HEK293 (cell line): ENCODE results near the gene NAT16.

ENCODE experiments used
- CTCF ChIP-seq: fragments of 450-650 bp; formaldehyde crosslinking; IDR thresholded peaks from 2 replicates; pipeline ENCODE4 v1.5.1; 2016; ENCODE audit warnings: missing biosample characterization, missing genetic modification characterization
- KLF16 ChIP-seq: fragments of 450-650 bp; formaldehyde crosslinking; IDR thresholded peaks from 2 replicates; pipeline ENCODE4 v1.5.1; 2017; ENCODE audit warnings: missing biosample characterization, missing genetic modification characterization
- SP2 ChIP-seq: fragments of 450-650 bp; formaldehyde crosslinking; IDR thresholded peaks from 2 replicates; pipeline ENCODE4 v1.5.1; 2016; ENCODE audit warnings: missing biosample characterization, missing genetic modification characterization
- ZBTB7A ChIP-seq: fragments of 450-650 bp; formaldehyde crosslinking; IDR thresholded peaks from 2 replicates; pipeline ENCODE4 v1.5.1; 2016; ENCODE audit warnings: low read depth, missing biosample characterization, missing genetic modification characterization
- ZNF146 ChIP-seq: fragments of 450-650 bp; formaldehyde crosslinking; IDR thresholded peaks from 2 replicates; pipeline ENCODE4 v1.5.1; 2016; ENCODE audit warnings: missing biosample characterization, missing genetic modification characterization
- ZNF239 ChIP-seq: fragments of 450-650 bp; formaldehyde crosslinking; IDR thresholded peaks from 2 replicates; pipeline ENCODE4 v1.5.1; 2016; ENCODE audit warnings: missing biosample characterization, missing genetic modification characterization
- ZNF530 ChIP-seq: fragments of 450-650 bp; formaldehyde crosslinking; IDR thresholded peaks from 2 replicates; pipeline ENCODE4 v1.5.1; 2016; ENCODE audit warnings: low read depth, missing biosample characterization, missing genetic modification characterization
- ZNF610 ChIP-seq: fragments of 450-650 bp; formaldehyde crosslinking; IDR thresholded peaks from 2 replicates; pipeline ENCODE4 v1.5.1; 2016; ENCODE audit warnings: missing biosample characterization, missing genetic modification characterization, borderline replicate concordance

GRCh38 chr7:101177644-101178043 is 2.4 kb downstream of the NAT16 start:
- TF ChIP-seq ZNF146 (no peak), CTCF (tag by site-specific recombination) (no peak), SP2 (tag by site-specific recombination) (no peak), ZBTB7A (tag by site-specific recombination) (no peak), KLF16 (tag by site-specific recombination) (no peak), ZNF239 (no peak), ZNF610 (no peak), ZNF530 (no peak)
